Small intestine (tissue), 7 donors: ENCODE data around the gene PHIP. TPM values are rescaled to one million over a fixed set of nuclear protein-coding genes. Genes with fewer than 3 reads are reported as not detected.

ENCODE experiments used
- DNase-seq, 2 donors: peaks; one replicate each; pipeline versions ENCODE4 v3.0.0 to v3.0.0-alpha.2; 2013
- FAIRE-seq: peaks from 2 replicates; lab custom pipeline; 2012; peaks lifted over from hg19 to GRCh38; lab: Jason Lieb, UNC
- H3K27ac ChIP-seq, 3 donors: one replicate each; pipeline ENCODE4 v1.5.1; 2013; ENCODE audit warnings: low read length in 2 of 3, mild to moderate bottlenecking in 2 of 3, control low read depth in 1 of 3, inconsistent platforms in 1 of 3, low read depth in 1 of 3, moderate library complexity in 1 of 3
- H3K27me3 ChIP-seq, 3 donors: one replicate each; pipeline ENCODE4 v1.6.1; 2013; ENCODE audit warnings: low read length in 3 of 3, inconsistent platforms in 1 of 3; ENCODE audit not compliant: control insufficient read depth in 3 of 3, insufficient read depth in 3 of 3
- H3K36me3 ChIP-seq, 3 donors: one replicate each; pipeline ENCODE4 v1.6.1; 2013; ENCODE audit warnings: low read length in 3 of 3, inconsistent platforms in 1 of 3, low read depth in 1 of 3, mild to moderate bottlenecking in 1 of 3, moderate library complexity in 1 of 3; ENCODE audit not compliant: control insufficient read depth in 3 of 3, insufficient read depth in 2 of 3
- H3K4me1 ChIP-seq, 3 donors: one replicate each; pipeline ENCODE4 v1.6.1; 2013; ENCODE audit warnings: low read length in 2 of 3, inconsistent platforms in 1 of 3, low read depth in 1 of 3, mild to moderate bottlenecking in 1 of 3, moderate library complexity in 1 of 3; ENCODE audit not compliant: control insufficient read depth in 3 of 3, insufficient read depth in 2 of 3
- H3K4me3 ChIP-seq, 3 donors: one replicate each; pipeline ENCODE4 v1.5.1; 2013; ENCODE audit warnings: low read length in 3 of 3, control low read depth in 1 of 3, inconsistent platforms in 1 of 3, low read depth in 1 of 3, mild to moderate bottlenecking in 1 of 3, moderate library complexity in 1 of 3
- H3K9me3 ChIP-seq, 2 donors: one replicate each; pipeline ENCODE4 v1.6.1; 2013; ENCODE audit warnings: low read depth in 1 of 2, low read length in 1 of 2; ENCODE audit not compliant: control insufficient read depth in 2 of 2, insufficient read depth in 1 of 2
- WGBS, 3 donors: extraction: QIAGEN DNeasy Blood & Tissue Kit; methylation state at CpG; one replicate each; pipeline ENCODE4 v1.1.7; 2013; 5-methylcytosine and 5-hydroxymethylcytosine counted together
- polyA plus RNA-seq, 4 donors: library from polyadenylated mRNA; stranded (reverse) in 3 of 4; unstranded in 1 of 4; fragments of 200-250 nt in 3 of 4; fragments of 120-200 nt in 1 of 4; gene quantifications; one replicate each; pipeline versions ENCODE4 v1.2.1 to v1.2.3, GENCODE V29; 2013
- donor health status: healthy with polysubstance abuse.
- donor health status: control.
- donor health status: control.
- donor health status: Bipolar disorder and iron deficiency.
- donor health status: healthy.

PHIP gene
- polyA plus RNA-seq, 4 donors, result 6.0 to 31.8 (median 6.4) TPM

DNA sequence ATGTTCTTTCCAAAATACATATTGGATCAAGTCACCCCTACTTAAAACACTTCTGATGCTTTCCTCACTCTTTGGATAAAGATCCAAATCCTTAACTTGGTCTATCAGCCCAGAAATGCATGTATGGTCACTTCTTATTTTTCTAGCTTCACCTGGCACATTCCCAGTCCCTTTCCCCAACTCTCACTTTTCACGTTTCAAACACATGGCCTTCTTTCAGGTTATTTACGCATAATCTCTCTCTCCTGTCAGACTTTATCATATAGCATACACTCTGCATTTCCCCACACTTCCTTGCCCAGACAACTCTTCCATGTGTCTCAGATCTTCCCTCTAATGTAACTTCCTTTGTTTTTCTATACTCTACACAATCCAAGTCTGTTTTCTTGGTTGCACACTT lies 12.8 kb downstream of the PHIP start:
- FAIRE-seq, result no peak
- H3K27me3 ChIP-seq, result no peaks in the 10 kb centered on the region
- no peak overlapping the region for H3K27ac ChIP-seq
- peaks cover 0 to 11% (median 6%) of the 10 kb centered on the region in 3 donors for H3K36me3 ChIP-seq
- DNase-seq, result no peak
- H3K4me1 ChIP-seq, result peaks cover 0 to 3% (median 0%) of the 10 kb centered on the region in 3 donors
- H3K9me3 ChIP-seq, result no peaks in the 10 kb centered on the region
- 72 to 87% (median 75%) methylated on average over 2 of the region's 2 CpGs for WGBS, 3 donors
- no peak overlapping the region for H3K4me3 ChIP-seq

DNA sequence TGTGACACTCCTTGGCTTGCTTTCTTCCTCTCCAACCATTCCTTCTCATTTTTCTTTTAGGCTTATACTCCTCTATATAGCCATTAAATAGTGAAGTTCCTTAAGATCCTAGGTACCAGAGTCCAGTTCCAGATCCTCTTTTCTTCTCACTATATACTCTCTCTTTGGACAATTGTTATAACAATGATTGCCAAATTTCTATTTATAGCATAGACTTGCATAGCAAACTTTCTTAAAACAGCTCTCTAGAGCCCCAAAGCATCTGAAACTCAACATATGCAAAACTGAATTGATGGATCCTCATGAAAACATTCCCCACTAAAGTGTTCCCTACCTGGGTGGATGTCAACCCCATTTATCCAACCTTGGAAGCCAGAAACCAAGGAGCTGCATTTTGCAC lies 13.4 kb downstream of the PHIP start:
- Histone ChIP-seq H3K27ac (no peak overlapping the region), H3K36me3 (peaks cover 0 to 11% (median 9%) of the 10 kb centered on the region in 3 donors), H3K9me3 (no peaks in the 10 kb centered on the region), H3K4me1 (peaks cover 0 to 3% (median 0%) of the 10 kb centered on the region in 3 donors), H3K4me3 (no peak overlapping the region), H3K27me3 (no peaks in the 10 kb centered on the region)
- DNase-seq (no peak), FAIRE-seq (no peak)

DNA sequence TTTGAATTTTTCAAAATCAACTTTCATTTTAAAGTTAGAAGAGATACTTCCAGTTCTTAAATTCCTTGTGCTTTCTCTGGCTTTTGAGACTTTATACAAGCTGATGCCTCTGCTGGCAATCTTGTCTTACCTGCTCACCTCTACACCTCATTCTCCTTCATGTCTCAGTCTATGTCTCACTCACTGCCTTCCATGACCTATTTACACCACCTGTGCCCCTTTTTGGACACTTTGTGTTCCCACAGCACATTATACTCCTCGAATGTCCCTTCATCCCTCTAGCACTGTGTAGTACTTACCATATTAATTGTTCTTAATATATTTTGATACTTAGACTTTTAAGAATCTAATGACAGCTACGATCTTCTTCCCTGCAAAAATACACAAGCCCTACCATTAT lies 15.3 kb downstream of the PHIP start:
- no peak for DNase-seq
- Histone ChIP-seq H3K9me3 (no peaks in the 10 kb centered on the region), H3K4me3 (no peak overlapping the region), H3K27me3 (no peaks in the 10 kb centered on the region), H3K27ac (no peak overlapping the region), H3K4me1 (peaks cover 0 to 3% (median 0%) of the 10 kb centered on the region in 3 donors), H3K36me3 (peaks cover 0 to 10% (median 7%) of the 10 kb centered on the region in 3 donors)
- FAIRE-seq, result no peak
- 87 to 92% (median 91%) methylated on average over 2 of the region's 2 CpGs for WGBS, 3 donors

DNA sequence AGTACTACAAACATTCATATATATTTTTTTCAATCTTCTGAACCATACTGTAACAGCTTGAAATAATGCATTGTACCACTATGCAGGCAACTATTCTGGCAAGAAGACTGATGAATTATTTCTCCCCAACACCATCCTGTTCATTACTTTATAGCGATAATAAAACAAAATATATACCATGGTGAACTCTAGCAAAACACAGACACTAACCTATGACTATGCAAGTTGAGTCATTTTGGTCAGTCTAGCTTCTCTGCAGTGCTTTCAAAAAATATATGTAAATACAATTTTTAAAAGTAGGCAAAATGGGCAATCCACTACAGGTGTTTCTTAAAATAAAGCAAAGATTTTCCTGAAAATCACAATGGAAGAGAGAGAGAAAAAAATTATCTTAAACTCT lies 20.3 kb downstream of the PHIP start:
- Histone ChIP-seq H3K9me3 (peaks cover 0 to 3% of the 10 kb centered on the region in 2 donors), H3K36me3 (peaks cover 6 to 11% (median 8%) of the 10 kb centered on the region in 3 donors), H3K4me3 (no peak overlapping the region), H3K27me3 (no peaks in the 10 kb centered on the region), H3K27ac (no peak overlapping the region), H3K4me1 (no peaks in the 10 kb centered on the region)
- FAIRE-seq, result no peak
- no peak for DNase-seq
- 95 to 97% (median 95%) methylated on average over 1 of the region's 1 CpG for WGBS, 3 donors

DNA sequence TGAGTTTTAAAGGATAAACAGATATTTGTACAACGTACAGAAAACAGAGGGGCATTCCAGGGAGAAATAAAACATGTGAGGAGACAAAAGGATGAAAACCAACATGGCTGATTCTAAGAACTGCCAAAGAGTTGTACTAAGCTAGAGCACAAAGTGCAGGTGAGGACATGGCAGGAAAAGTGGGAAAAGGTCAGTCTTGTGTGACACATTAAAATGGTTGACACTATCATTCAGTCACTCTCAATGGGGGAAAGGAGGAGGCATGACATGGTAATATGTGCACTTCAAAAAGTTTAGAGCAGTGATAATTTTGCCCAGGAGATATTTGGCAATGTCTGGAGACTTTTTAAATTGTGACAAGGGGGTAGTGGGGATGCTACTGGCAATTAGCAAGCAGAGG lies 21.8 kb downstream of the PHIP start:
- Histone ChIP-seq H3K9me3 (peaks cover 0 to 7% of the 10 kb centered on the region in 2 donors), H3K36me3 (peaks cover 6 to 11% (median 8%) of the 10 kb centered on the region in 3 donors), H3K27ac (no peak overlapping the region), H3K4me1 (no peaks in the 10 kb centered on the region), H3K27me3 (no peaks in the 10 kb centered on the region), H3K4me3 (no peak overlapping the region)
- DNase-seq, result no peak
- no peak for FAIRE-seq
- WGBS, 3 donors, result 80 to 88% (median 82%) methylated on average over 1 of the region's 1 CpG

DNA sequence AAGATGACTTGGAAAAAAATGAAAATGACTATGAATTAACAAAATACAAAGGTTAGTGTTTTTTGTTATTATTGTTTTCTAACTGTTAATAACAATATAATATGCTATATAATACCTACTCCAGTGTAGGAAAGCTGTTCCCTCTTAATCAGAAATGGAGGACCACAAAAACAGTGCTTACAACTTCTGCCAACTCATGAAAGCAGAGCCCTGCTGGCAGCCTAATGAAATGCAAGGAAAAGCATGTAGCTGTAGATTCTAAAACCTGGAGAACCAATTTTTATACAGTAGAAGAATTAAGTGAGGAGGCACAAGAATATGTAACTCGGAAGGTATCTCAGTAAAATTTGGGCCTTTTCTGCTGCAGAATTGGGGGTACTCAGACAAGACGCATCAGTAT lies 29.4 kb downstream of the PHIP start:
- 96 to 100% (median 98%) methylated on average over 2 of the region's 2 CpGs for WGBS, 3 donors
- Histone ChIP-seq H3K27ac (no peak overlapping the region), H3K27me3 (no peaks in the 10 kb centered on the region), H3K4me1 (peaks cover 0 to 3% (median 0%) of the 10 kb centered on the region in 3 donors), H3K9me3 (peaks cover 0 to 7% of the 10 kb centered on the region in 2 donors), H3K36me3 (peaks cover 2 to 13% (median 5%) of the 10 kb centered on the region in 3 donors), H3K4me3 (no peak overlapping the region)
- DNase-seq (peak; percentile 16 to 28), FAIRE-seq (no peak)

DNA sequence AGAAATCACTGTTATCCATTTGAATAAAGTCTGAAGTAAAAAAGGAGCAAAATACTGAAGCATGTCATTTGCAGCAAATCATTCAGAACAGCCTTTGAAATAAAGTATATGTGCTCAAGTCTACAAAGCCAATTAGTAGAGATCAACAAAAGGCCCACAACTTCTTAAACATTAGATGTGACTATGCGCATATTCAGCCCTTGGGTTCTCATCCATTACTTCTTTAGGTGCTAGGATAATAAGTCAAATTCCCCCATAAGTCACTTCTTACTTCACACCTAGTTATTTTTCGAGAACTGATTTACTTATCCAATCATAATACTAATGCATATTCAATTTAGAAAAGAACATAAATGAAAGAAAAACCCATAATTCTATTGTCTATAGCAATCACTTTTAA lies 31.0 kb downstream of the PHIP start:
- DNase-seq (no peak), FAIRE-seq (peak; percentile 15)
- Histone ChIP-seq H3K4me3 (no peak overlapping the region), H3K9me3 (peaks cover 0 to 1% of the 10 kb centered on the region in 2 donors), H3K4me1 (peaks cover 0 to 3% (median 0%) of the 10 kb centered on the region in 3 donors), H3K27ac (no peak overlapping the region), H3K27me3 (no peaks in the 10 kb centered on the region), H3K36me3 (peaks cover 2 to 9% (median 3%) of the 10 kb centered on the region in 3 donors)
- 94 to 97% (median 97%) methylated on average over 2 of the region's 2 CpGs for WGBS, 3 donors

DNA sequence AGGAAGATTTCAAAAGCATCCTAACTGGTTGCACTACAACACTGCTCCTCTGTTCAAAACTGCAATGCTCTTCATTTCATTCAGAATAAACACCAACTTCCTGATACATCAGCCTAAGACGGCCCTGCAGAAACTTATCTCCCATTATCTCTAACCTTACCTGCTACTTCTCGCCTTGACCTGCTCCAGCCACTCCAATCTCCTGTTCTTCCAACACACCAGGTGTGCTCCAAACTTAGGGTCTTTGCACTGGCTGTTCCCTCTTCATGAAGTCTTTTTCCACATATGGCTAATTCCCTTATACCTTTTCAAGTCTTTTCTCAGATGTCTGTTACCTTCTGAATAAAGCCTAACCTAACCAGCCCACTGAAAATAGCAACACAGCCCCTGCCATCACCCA lies 32.1 kb downstream of the PHIP start:
- Histone ChIP-seq H3K27ac (no peak overlapping the region), H3K36me3 (peaks cover 2 to 11% (median 3%) of the 10 kb centered on the region in 3 donors), H3K9me3 (no peaks in the 10 kb centered on the region), H3K4me3 (no peak overlapping the region), H3K4me1 (peaks cover 0 to 3% (median 0%) of the 10 kb centered on the region in 3 donors), H3K27me3 (no peaks in the 10 kb centered on the region)
- DNase-seq, result peak in 1 of 2 donors; percentile 2
- FAIRE-seq, result no peak
- 20 to 53% (median 29%) methylated on average over 2 of the region's 2 CpGs for WGBS, 3 donors

DNA sequence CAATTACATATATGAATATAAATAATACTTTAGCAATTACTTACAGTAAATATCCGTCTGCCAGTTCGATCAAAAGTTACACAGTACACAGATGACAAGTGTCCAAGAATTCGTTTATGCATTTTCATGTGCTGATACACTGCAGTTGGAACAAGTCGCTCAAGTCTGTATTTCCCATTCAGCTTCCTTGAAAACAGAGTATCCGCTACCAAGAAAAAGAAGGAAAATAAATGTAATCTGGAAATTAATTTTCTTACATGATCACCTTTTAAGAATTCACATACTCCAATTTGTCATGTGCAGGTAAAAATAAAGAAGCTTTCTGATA lies 35.3 kb downstream of the PHIP start:
- DNase-seq, result no peak
- Histone ChIP-seq H3K4me3 (no peak overlapping the region), H3K9me3 (no peaks in the 10 kb centered on the region), H3K36me3 (peaks cover 0 to 7% (median 3%) of the 10 kb centered on the region in 3 donors), H3K4me1 (peaks cover 0 to 3% (median 0%) of the 10 kb centered on the region in 3 donors), H3K27ac (no peak overlapping the region), H3K27me3 (no peaks in the 10 kb centered on the region)
- 63 to 74% (median 65%) methylated on average over 5 of the region's 5 CpGs for WGBS, 3 donors
- no peak for FAIRE-seq
